A549 (cell line): ENCODE measurements around the gene XCR1.

Experiments
- RAD21 ChIP-seq, 2 experiments: fragments of >200 bp in 1 of 2; sonication (Bioruptor Twin) in 1 of 2; formaldehyde crosslinking in 1 of 2; IDR thresholded peaks in 1 of 2; conservative IDR thresholded peaks in 1 of 2; 2 replicates in 1 of 2; 3 replicates in 1 of 2; pipeline ENCODE4 v1.6.1; 2012 to 2018; ENCODE audit warnings: inconsistent platforms in 1 of 2
- RFX5 ChIP-seq: fragments of 450-650 bp; IDR thresholded peaks from 2 replicates; pipeline ENCODE4 v1.7.1; 2014; ENCODE audit warnings: antibody characterized with exemption, mild to moderate bottlenecking, moderate library complexity
- RNF2 ChIP-seq: fragments of 200-600 bp; sonication (generic); IDR thresholded peaks from 2 replicates; pipeline ENCODE4 v1.6.1; 2016; ENCODE audit warnings: low read depth, mild to moderate bottlenecking, antibody characterized with exemption, moderate library complexity, borderline replicate concordance
- USF2 ChIP-seq: fragments of 450-650 bp; IDR thresholded peaks from 2 replicates; pipeline ENCODE4 v1.6.1; 2014; ENCODE audit warnings: antibody characterized with exemption
- TF ChIP-seq, protein P1 (sequence below): fragments of >200 bp; sonication (Bioruptor Twin); formaldehyde crosslinking; IDR thresholded peaks from 3 replicates; pipeline ENCODE4 v1.5.1; 2016

DNA sequence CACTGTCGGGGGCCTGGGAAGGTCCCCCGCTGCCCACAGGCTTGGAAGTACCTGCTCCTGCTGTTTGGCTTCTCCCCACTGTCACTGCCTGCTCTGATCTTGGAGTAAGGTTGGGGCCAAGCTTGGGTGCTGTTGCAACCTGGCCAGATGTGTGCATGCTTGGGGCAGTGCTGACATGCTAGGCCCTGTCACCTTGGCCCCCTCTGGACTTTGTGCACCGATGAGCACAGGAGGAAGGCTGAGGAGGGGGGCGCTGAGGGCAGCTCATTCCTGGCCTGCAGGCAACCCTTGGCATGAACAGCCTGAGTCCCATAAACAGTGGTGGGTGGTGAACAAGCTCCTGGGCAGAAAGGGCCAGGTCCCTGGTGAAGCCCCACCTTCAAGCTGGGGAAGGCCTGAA is 4.0 kb upstream of the XCR1 start:
- TF ChIP-seq, protein P1, sequence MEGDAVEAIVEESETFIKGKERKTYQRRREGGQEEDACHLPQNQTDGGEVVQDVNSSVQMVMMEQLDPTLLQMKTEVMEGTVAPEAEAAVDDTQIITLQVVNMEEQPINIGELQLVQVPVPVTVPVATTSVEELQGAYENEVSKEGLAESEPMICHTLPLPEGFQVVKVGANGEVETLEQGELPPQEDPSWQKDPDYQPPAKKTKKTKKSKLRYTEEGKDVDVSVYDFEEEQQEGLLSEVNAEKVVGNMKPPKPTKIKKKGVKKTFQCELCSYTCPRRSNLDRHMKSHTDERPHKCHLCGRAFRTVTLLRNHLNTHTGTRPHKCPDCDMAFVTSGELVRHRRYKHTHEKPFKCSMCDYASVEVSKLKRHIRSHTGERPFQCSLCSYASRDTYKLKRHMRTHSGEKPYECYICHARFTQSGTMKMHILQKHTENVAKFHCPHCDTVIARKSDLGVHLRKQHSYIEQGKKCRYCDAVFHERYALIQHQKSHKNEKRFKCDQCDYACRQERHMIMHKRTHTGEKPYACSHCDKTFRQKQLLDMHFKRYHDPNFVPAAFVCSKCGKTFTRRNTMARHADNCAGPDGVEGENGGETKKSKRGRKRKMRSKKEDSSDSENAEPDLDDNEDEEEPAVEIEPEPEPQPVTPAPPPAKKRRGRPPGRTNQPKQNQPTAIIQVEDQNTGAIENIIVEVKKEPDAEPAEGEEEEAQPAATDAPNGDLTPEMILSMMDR, result no peak
- TF ChIP-seq RFX5 (no peak), USF2 (no peak), RAD21 (conservative IDR thresholded peaks at IDR 0.05 in 1 of 2, IDR thresholded peaks at IDR 0.05 in 1 of 2) (no peak), RNF2 (no peak)
